Retinal pigment epithelial cell (primary cell): Measurements from ENCODE around the gene CD14.
"Not testable (repeated sequence)": the region's sequence is repeated elsewhere in the genome, so short reads cannot be mapped to it uniquely, and the experiment has no call there.

ENCODE experiments used
- DNase-seq: peaks from one replicate; pipeline ENCODE4 v3.0.0-alpha.2; 2010; ENCODE audit warnings: low read depth
- H3K4me3 ChIP-seq: 2 replicates; pipeline ENCODE4 v1.5.1; 2011; ENCODE audit warnings: mild to moderate bottlenecking, low read length, control low read depth, moderate library complexity
- TF ChIP-seq, protein P1 (sequence below): conservative IDR thresholded peaks from 2 replicates; pipeline ENCODE4 v1.5.1; 2011; ENCODE audit warnings: low read depth, low read length, control low read depth, inconsistent platforms

Gene CD14

GRCh38 chr5:140671472-140672125 lies 38.6 kb upstream of the CD14 start:
- no peak overlapping the region for H3K4me3 ChIP-seq
- no peak for DNase-seq
- TF ChIP-seq, protein P1, sequence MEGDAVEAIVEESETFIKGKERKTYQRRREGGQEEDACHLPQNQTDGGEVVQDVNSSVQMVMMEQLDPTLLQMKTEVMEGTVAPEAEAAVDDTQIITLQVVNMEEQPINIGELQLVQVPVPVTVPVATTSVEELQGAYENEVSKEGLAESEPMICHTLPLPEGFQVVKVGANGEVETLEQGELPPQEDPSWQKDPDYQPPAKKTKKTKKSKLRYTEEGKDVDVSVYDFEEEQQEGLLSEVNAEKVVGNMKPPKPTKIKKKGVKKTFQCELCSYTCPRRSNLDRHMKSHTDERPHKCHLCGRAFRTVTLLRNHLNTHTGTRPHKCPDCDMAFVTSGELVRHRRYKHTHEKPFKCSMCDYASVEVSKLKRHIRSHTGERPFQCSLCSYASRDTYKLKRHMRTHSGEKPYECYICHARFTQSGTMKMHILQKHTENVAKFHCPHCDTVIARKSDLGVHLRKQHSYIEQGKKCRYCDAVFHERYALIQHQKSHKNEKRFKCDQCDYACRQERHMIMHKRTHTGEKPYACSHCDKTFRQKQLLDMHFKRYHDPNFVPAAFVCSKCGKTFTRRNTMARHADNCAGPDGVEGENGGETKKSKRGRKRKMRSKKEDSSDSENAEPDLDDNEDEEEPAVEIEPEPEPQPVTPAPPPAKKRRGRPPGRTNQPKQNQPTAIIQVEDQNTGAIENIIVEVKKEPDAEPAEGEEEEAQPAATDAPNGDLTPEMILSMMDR: no peak

DNA sequence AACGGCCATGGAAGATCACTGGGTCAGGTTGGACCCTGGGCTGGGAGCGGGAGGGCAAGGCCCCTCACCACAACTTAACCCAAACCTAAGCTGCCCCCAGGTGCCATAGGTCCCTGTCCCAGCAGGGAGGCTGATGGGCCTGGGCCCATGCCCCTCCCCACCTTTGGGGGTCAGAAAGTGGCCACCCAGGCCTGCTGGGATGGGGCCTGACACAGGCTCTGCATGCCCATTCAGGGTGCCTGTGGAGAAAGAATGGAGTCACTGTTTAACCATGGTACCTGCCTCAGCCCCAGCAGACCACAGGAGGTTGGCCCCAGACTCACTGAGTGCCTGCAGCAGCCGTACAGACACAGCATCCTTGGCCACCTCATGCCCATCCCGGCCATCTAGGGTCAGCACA lies 38.1 kb upstream of the CD14 start:
- DNase-seq, H3K4me3 ChIP-seq: not testable (repeated sequence)

GRCh38 chr5:140664359-140665119 lies 31.6 kb upstream of the CD14 start, which contains the start of gene WDR55:
Gene WDR55, plus strand, starts transcription at chr5:140664904. Its CDS starts 9 bp downstream, at chr5:140664913.
- DNase-seq: peak; percentile 59
- peak within 1 kb of the TSS; percentile 98 for H3K4me3 ChIP-seq

DNA sequence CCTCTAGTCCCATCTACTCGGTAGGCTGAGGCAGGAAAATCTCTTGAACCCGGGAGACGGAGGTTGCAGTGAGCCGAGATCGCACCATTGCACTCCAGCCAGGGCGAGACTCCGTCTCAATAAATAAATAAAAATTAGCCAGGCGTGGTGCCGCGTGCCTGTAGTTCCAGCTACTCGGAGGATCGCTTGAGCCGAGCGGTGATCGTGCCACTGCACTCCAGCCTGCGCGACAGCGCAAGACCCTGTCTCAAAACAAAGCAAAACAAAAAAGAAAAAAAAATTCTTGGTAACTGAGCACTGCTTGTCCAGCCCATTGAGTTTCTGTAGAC lies 31.0 kb upstream of the CD14 start:
- TF ChIP-seq, protein P1: no peak
- H3K4me3 ChIP-seq: peak overlapping the region; percentile 98
- no peak for DNase-seq

More at GRCh38 chr5:140664359-140665119, 31.6 kb upstream of the CD14 start, which contains the start of gene WDR55:
- TF ChIP-seq, protein P1: no peak

GRCh38 chr5:140660371-140660770 lies 27.4 kb upstream of the CD14 start:
- not testable (repeated sequence) for H3K4me3 ChIP-seq, DNase-seq

GRCh38 chr5:140658870-140659269 lies 25.9 kb upstream of the CD14 start:
- DNase-seq: no peak
- no peak overlapping the region for H3K4me3 ChIP-seq
- TF ChIP-seq, protein P1: no peak

GRCh38 chr5:140647042-140647419 lies 14.1 kb upstream of the CD14 start:
- peak overlapping the region; percentile 96 for H3K4me3 ChIP-seq
- DNase-seq: no peak
- TF ChIP-seq, protein P1: no peak

- DNase-seq: no peak
- TF ChIP-seq, protein P1: no peak
These were observed 9.7 kb upstream of the CD14 start for GRCh38 chr5:140642718-140643117.

More at GRCh38 chr5:140642718-140643117, 9.7 kb upstream of the CD14 start:
- no peak overlapping the region for H3K4me3 ChIP-seq
